HG02610 (cell line): ENCODE data around the gene CTTNBP2.

ENCODE experiments used
- ATAC-seq: cut with Tn5 transposase; IDR thresholded peaks from one replicate; pipeline ENCODE4 v1.9.1; 2021; ENCODE audit warnings: mild to moderate bottlenecking, moderate library complexity; ENCODE audit not compliant: unreplicated experiment

The CTTNBP2 gene

GRCh38 chr7:117666031-117666430, 207.2 kb downstream of the CTTNBP2 start:
- no peak for ATAC-seq

DNA sequence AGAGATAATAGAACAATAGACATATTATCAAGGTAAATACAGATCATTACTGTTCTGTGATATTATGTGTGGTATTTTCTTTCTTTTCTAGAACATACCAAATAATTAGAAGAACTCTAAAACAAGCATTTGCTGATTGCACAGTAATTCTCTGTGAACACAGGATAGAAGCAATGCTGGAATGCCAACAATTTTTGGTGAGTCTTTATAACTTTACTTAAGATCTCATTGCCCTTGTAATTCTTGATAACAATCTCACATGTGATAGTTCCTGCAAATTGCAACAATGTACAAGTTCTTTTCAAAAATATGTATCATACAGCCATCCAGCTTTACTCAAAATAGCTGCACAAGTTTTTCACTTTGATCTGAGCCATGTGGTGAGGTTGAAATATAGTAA, 207.9 kb downstream of the CTTNBP2 start:
- ATAC-seq: no peak

GRCh38 chr7:117664047-117664446, 209.2 kb downstream of the CTTNBP2 start:
- ATAC-seq: no peak

- no peak for ATAC-seq
Observed at GRCh38 chr7:117661328-117661727, 211.9 kb downstream of the CTTNBP2 start.
